Activated CD4-positive, alpha-beta T cell treated with anti-CD3 and anti-CD28 coated beads for 4 hours (primary cell): ENCODE data around the gene GSAP.
A peak's percentile ranks its signal among the peaks of the same experiment; 100 is the strongest.

Experiments used
- DNase-seq, 2 donors: peaks; one replicate each; pipeline ENCODE4 v3.0.0-alpha.2; 2020

GSAP gene

DNA sequence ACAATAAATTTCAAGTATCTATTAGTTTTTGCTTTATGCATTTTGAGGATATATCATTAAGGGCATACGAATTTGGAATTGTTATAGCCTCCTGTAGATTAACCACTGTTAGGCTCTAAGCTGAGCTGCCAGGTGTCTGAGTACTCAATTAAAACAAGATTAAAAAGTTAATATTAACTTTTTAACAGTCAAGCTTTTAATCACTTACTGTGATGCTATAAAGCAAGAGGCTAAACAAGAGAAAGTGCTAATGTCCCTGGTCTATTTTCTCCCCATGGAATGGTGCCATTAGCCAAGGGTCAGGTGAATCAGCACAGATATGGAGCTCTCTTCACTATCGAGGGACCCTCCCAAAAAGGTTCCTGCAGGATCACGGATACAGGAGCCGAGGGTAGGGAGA lies 9.7 kb downstream of the GSAP start:
- no peak for DNase-seq

DNA sequence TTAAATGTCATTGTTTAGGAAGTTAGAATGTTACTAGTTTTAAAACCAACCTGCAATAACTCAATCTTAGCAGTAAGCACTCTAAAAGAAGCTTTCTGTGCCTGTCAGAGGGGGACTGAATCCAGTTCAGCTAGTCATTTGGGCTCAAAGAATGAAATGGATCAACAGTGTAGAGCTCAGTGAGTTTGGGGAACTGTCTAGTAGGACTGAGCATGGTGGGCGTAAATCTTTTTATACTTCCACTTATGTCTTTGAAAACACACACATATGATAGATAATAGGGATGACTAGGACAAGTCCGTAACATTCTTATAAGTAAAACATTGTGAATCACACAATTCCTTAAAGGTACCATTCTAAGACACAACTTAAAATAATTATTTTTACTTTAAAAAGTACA lies 11.5 kb downstream of the GSAP start:
- no peak for DNase-seq

DNA sequence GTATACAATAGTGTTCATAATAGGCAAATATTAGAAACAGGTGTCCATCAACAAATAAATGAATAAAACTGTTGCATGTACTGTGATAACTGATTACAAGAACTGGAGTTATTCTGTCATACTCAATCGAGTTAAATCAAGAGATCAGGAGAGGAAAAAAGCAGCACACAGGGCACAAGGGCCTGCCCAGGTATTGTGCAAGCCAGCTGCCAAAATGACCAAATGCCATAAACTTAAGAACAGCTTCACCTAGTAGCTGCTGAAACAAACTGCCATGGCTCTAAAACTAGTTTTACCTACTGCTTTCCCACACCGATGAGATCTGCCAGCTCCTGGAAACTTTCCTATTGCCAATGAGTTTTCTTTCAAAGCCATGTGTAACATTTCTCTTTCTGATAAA lies 12.2 kb downstream of the GSAP start:
- DNase-seq = no peak

DNA sequence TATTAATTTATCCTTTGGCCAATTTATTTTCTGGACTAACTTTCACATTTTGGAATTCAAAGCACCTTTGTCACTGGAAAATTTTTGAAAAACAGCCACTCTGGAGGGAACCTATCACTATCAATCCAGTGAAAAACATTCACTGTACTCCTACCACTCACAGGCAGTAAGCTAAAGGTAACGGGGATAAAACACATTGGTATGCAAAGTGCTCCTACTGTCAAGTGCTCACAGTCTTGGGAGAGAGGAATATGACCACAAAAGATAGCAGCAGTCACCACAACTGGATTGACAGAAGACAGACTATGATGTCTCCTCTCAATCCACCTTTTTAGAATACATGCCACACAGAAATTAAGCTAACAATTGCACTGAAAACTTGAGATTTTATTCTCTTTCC lies 13.3 kb downstream of the GSAP start:
- DNase-seq = no peak

DNA sequence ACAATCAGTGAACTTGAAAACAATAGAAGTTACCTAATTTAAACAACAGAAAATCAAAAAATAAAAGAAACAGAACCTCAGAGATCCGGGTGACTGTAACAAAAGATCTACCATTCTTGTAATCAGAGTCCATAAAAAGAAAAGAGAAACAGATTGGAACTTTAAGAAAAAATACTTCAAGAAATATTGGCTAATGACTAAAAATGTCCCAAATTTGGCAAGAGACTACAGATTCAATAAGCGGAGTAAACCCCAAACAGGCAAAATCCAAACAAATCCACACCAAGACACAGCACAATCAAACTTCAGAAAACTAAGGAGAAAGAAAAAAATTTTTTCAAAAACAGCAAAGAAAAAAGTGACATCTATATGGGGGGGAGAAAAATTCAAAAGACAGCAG lies 15.1 kb downstream of the GSAP start:
- DNase-seq = no peak

DNA sequence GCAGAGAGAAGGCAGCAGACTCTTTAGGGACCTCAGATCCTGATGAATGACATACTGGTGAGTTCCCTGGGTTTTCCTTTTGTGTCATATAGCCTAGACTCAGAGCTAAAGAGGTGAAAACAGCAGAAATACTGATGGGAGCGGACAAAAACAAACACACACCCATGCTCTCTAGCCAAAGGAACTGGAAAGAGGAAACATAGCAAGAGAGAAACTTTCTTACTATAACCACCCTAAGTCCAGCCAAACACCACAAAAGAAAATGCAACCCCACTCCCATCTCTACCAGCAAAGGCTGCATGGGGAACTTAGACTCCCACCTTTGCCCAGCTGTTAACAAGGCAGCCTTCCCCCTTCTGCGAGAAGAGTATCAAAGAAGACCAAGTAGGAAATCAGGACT lies 16.3 kb downstream of the GSAP start:
- DNase-seq = no peak

DNA sequence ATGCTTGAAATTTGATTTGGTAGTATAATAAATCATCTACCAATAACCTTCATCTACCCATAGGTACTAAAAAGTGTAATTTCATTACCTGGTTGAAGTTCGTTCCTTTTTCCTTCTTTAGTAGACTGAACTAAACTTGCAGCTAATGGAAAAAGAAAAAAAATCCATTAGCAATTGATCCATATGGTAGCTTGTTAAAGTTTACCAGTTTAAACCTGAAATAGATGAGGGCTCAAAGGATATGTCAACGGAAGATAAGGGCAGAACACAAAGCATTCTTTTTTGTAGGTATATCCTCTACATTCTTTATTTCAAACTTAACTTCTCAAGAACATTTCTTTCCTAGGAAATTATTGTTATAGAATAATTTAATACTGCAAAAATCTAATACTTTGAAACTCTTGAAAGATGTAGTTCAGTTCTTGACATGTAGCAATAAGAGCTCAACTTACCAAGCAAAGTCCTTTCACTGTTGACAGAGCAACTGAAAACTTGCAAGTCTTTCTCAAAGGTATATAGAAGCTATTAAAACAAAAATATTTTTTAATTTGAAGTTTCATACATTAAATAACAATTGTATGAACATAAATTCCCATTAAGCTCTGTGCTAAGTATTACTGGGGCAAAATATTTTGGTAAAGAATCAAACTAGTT lies 19.1 kb downstream of the GSAP start:
- no peak for DNase-seq

DNA sequence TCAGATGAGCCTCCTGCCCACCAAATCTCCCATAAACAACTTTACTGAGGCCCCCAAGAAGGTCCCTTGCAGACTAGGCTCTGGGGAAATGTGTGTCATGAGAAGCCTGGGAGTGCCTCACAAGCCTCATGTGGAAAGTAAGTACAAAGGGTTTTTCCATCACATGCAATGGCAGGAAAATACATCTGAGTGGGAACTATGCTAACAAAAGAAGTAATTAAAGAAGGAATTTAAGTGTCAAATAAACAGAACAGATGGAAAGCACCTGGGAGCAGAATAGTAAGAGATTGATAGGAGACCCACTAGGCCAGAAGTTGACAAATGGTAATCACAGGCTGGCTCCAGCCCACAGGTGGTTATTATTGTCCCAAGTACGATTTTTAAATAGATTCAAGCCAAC lies 20.5 kb downstream of the GSAP start:
- no peak for DNase-seq

DNA sequence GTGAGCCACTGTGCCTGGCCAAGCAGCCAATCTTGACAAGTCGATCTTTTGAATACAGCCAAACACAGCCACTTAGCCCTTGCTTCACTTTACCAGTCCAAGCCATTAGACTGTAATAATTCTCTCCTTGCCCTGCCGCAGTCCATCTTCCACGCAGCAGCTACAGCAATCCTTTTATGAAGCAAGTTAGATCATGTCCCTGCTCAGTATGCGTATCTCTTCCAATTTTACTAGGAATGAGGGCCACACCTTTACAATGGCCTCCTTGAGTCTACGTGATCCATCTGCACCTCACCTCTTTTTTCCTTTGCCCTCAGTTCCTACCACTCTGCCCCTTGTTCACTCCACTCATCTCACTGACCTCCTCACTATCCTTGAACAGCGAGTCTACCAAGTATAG lies 22.2 kb downstream of the GSAP start:
- DNase-seq = no peak

DNA sequence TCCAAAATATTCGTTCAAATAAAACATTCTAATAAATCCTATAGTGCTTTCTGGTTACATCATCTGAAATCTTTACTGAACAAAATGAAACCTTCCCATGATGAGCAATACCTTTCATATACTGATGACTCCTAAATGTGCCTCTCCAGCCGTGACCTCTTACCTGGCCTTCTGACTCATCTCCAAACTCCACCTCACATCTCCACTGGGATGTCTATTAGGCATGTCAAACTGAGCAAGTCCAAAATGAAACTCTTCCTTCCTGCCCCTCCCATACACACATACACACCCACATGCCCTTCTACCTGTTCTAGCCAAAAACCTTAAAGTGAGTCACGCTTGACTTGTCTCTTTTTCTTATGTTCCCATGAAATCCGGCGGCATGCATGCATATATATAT lies 22.9 kb downstream of the GSAP start:
- DNase-seq = peak; percentile 44 to 49

DNA sequence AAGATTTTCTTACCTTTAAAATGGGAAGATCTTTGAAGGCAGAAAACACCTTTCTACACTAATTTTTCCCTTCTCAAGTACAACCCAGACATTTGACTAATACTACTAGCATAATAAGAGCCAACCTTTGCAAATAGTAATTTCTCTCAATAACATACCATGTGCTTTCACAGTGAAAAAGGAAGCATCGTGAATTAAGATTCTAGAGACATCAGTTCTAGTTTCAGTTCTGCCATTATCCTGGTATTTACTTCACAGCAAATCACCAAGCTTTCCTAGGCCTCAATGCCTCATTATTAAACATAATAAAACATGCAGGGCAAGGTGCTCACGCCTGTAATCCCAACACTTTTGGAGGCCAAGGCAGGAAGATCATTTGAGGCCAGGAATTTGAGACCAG lies 24.9 kb downstream of the GSAP start:
- no peak for DNase-seq

DNA sequence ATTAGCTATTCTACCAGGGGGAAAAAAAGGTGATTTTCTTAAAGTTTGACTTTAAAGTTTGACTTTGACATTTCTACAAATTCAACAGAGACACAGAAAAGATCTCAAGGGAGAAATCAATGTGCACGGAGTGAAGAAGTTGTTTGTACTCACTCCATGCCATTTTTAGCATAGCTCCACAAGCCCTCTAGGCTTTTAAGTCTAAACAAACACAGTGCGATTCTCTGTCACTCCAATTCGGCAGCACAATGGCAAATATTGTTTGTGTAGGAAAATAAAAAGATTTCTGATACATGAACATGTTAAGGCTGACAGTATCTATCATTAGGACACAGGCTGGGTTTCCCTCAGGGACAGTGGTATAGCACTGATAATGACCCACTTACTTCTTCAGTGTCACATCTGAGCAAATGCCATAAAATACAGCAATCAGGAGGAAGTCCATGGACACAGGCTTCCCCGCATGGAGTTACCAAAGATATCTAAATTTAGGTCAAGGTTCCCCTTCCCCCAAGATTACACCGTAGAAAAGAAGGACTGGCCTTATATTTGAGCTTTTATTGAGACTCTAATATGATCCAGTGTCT lies 28.0 kb downstream of the GSAP start:
- no peak for DNase-seq

DNA sequence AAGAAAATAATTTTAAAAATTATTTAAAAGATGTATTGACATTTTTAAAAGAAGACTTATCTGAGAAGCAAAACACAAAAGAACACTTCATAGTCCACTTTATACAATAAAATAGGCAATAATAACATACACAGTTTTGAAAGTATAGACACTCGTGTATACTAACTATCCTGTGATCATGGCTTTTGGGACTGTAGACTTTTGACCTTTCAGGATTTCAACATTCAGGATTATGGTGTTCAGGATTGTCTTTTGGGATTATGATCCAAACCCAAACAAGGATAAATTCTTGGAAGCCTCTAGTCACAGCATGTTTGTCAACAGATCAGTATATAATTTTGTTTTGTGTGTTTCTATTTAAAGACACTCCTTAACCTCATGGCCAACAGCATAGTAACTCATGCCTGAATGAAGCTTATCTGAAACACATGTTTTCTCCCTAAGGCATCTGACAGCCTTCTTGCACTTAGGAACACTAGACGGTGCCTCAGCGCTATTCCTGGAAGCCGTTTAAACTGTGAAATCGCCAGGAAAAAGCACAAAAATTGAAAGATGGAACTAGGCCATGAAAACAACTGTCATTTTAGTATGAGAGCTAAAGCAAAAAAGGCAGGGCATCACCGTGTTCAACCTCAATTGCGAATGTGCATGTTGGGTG lies 29.9 kb downstream of the GSAP start:
- no peak for DNase-seq

DNA sequence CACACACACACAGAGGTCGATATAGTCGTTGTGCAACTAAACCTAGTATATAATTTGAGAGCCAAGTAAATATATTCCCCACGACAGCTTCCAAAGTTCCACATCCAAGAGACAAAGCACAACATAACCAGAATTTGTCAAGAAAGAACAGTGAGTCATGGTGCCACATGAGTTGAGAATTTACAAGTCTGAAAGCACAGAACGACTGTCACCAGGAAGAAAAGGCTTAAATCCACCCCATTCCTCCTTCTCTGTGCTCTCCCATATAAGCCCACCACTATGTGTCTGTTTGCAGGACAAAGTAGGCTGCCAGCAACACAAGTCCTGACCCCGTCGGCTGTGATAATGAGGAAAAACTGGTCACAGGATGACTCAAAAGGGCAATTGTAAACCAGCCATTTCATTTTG lies 32.8 kb downstream of the GSAP start:
- no peak for DNase-seq

DNA sequence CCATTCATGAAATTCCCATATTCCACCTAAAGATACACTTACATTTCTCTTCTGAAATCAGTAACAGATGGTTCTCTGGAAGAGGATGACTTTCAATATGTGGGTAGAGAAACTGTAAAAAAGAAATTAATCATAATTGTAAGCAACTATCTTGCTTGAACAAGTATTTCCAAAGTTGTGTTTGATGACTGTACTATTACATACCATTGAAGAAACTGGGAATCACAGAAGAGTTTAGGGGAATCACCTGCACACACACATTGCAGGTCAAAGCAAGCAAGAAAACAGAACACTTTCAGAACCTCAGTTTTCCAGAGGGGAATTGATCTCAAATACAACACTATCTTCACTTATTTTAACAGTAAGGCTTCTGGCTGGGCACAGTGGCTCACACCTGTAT lies 33.6 kb downstream of the GSAP start:
- DNase-seq = no peak

DNA sequence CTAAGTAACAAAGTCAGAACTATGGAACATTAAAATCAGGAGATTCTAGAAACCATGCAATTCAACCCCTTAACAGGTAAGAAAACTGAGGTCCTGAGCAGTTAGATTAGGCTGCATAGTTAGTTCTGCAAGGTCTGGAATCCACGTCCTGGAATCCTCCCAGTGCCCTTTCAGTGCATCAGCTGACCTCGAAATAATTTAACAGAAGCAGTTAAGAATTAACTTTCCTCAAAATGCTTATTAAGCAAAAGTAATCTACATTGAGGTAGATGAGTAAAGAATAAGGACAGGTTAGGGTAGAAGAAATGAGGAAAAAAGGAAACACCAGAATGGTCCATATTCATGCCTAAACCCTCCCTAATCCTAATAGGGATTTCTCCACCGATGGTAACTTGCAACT lies 37.6 kb downstream of the GSAP start:
- no peak for DNase-seq

DNA sequence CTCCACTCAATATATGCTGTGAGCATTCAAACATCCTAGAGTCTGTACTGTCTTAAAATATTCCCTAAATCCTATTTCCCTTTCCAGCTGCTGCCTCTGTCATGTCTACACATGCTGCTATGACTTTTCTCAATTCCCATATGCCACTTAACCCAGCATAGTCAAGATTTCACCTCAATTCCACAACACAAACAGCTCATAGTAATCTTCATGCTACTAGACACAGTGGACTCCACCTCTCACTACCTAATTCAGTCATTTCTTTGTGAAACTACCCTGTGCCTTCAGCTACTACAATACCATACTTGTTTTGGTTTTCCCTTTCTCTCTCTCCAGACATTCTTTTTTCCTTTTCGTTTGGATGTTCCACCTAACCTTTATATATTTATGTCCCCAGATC lies 45.5 kb downstream of the GSAP start:
- DNase-seq = no peak

DNA sequence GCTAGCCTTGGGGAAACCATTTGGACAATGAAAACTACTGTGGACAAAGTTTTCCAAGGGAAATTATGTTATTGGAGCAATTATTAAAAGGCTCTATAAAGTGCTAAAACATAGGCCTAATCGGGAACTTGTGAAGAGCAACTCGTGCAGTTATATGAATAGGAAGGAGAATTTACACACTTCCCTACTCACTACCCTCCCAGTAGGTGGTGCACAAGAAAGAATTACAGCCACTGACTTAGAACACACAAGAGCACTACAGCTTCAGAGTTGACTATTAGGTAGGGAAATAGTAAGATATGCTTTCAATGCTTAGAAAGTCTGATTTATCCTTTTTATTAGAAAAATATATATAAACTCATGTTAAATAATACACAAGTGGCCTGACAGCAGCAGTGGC lies 47.2 kb downstream of the GSAP start:
- no peak for DNase-seq

DNA sequence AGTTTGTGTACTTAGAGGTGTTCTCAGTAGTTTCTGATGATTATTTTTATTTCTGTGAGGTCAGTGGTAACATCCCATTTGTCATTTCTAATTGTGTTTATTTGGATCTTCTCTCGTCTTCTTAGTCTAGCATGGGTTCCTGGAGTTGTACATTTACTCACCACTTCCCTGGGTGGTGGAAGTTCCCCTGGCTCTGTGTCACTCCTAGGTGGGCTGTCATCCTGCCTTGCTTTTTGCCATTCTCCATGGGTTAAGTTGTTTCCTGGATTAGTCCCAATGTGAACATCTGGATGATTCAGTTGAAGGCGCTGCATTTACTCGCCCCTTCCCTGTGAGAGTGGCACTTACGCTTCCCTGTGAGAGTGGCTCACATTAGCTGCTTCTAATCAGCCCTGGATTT lies 48.2 kb downstream of the GSAP start:
- DNase-seq = no peak

DNA sequence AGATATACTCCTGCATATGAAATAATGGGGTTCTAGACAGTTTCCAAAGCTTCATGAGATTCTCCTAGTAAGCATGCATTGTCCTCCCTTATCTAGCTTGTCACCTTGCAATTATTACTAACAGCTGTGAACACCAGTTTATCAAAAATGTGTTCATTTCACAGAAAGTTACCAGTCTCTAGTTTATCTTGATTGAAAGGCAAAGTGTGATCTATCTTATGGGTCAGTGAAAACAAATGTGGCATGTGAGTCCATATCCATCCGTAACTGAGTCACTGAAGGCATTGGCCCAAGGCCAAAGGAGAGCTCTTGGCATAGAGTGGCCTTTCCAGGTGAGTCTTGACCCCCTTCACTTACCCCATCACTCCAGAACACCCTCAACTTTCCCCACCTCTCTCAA lies 53.2 kb downstream of the GSAP start:
- DNase-seq = no peak

DNA sequence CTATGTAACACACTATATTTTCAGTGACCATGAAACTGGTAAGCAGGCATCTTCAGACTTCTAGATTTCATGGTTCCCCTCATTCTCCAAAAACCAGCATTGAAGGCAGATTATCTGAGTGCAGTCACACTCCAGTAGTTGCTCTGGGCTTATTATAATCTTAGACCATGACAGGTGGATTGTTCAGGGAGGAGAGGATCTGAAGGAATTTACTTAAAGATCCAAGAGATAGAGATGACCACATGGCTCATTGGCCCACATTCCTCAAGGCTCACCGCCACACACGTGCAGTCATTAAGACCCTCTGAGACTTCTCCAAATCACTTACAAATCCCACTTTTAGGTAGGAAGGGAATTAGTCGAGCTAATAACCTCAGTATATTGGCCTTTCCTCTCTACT lies 55.2 kb downstream of the GSAP start:
- no peak for DNase-seq

DNA sequence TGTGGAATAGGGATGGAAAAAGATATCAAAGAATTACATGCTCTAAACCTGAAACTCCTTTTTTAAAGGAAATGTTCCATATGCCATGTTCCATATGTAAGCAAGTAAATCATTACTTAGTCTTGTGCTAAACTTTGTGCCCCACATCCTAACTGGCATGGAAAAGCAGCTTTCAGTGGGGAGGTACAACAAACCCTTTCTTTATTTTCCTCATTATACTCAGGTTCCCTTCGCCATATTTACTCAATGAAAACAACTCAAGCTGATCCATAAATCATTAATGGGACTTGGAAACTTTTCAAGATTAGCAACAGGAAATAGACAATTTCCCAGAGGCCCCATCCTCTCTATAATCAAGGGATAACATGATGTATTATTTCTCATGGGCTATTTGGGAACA lies 56.0 kb downstream of the GSAP start:
- no peak for DNase-seq

DNA sequence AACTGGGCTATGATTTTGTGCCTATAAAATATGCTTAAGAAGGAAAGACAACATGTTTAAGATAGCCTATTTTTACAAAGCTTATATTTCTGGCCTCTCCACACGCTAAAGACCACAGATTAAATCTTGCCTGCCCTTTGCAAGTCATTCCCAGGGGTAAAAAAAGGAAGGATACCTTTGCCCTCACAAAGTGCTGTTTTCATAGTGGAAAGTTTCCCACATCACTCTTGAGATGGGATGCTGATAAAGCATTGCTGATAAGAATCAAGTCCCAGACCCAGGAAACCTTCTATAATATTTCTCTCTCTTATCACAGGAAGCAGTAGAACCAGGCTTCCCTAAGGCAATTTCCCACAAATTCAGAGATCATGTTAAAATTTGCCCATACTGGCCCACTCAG lies 56.5 kb downstream of the GSAP start:
- DNase-seq = no peak

DNA sequence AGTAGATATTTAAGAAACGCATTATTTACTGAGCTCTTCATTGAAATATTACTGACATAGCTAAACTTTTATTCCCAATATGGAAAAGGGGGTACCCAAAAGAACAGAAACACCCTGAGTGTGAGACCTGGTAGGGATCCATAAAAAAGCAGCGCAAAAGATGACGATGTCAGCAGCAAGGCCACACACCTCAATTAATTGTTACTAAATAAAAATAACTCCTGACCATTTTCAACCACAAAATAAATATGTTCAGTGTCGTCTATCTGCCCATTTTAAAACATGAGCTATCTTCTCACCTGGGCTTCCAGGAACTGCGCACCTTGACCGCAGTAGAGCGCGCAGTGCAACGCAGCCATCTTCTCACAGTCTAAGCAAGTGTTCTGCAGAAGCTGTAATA lies 61.2 kb downstream of the GSAP start:
- DNase-seq = no peak

DNA sequence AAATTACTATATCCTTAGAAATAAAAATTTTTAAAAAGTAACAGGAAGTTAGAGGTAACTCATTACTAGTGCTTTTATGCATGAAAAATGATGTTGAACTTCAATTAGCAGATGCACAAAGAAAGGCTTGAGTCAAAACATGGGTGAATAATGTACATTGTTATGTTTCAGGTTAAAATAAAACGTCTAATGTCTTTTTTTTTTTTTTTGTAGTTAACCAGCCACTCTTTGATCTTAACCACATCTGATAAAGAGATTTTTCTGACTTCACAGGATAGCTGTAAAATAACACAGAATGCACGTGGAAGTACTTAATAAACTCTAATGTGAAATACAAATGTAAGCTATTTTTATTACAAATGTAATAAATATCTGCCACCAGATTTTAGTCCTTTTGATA lies 61.7 kb downstream of the GSAP start:
- DNase-seq = no peak
